BJ (cell line): ENCODE measurements around the gene DENND4B. TPM values are rescaled to one million over a fixed set of nuclear protein-coding genes. Genes with fewer than 3 reads are reported as not detected.

ENCODE experiments used
- CTCF ChIA-PET: fragments of 350-600 bp; formaldehyde crosslinking; extraction: SDS; loops from one replicate; lab custom pipeline; 2021; ENCODE audit warnings: antibody characterized with exemption, inconsistent platforms; lab: Yijun Ruan, JAX
- POLR2A ChIA-PET: fragments of 300-600 bp; sonication (Branson Sonifier 250); formaldehyde crosslinking; extraction: SDS; loops from one replicate; lab custom pipeline; 2021; ENCODE audit warnings: antibody characterized with exemption; lab: Charles Lee
- DNase-seq: peaks from one replicate; pipeline ENCODE4 v3.0.0-alpha.2; 2011; ENCODE audit warnings: low read depth
- H3K27me3 ChIP-seq: 2 replicates; pipeline ENCODE4 v1.6.0; 2011; ENCODE audit warnings: low read length; ENCODE audit not compliant: control insufficient read depth, insufficient read depth
- H3K36me3 ChIP-seq: 2 replicates; pipeline ENCODE4 v1.5.1; 2011; ENCODE audit warnings: low read length; ENCODE audit not compliant: control insufficient read depth, insufficient read depth
- H3K4me3 ChIP-seq: 2 replicates; pipeline ENCODE4 v1.5.1; 2011; ENCODE audit warnings: low read depth, mild to moderate bottlenecking, control low read depth, low read length
- polyA plus RNA-seq: library from polyadenylated mRNA; depleted of rRNA; stranded (reverse); fragments of >200 nt; gene quantifications from 2 replicates; pipeline ENCODE4 v1.2.3, GENCODE V29; 2011; rRNA removed
- small RNA-seq: library from RNA; depleted of rRNA; stranded (forward); fragments of <200 nt; gene quantifications from one replicate; pipeline ENCODE3, GENCODE V24; 2012; ENCODE audit warnings: low replicate concordance, low read depth; ENCODE audit not compliant: insufficient read length
- TF ChIP-seq, protein P1 (sequence below): IDR thresholded peaks from 2 replicates; pipeline ENCODE4 v1.5.1; 2011; ENCODE audit warnings: low read depth, mild to moderate bottlenecking, control low read depth, inconsistent platforms, low read length, moderate library complexity; ENCODE audit not compliant: insufficient read depth

Gene DENND4B
- polyA plus RNA-seq, 1 experiment = 17.6 TPM

DNA sequence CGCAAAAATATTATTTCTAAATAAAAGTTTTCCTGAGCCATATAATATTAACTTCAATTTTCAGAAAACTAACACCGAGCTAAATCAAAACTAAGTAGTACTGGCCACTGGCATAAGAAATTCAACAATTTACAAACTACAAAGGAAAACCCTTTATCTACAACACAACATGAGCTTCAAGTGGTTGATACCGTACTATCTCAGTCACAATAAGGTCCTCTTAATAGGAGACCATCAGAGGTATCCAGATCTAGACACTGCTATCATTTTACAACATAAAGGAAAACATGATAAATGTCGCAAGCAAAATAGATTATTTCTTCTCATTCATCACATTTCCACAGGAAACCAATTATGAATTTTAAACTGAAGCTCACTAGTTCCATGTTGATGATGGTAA is 63.3 kb downstream of the DENND4B start:
- TF ChIP-seq, protein P1, sequence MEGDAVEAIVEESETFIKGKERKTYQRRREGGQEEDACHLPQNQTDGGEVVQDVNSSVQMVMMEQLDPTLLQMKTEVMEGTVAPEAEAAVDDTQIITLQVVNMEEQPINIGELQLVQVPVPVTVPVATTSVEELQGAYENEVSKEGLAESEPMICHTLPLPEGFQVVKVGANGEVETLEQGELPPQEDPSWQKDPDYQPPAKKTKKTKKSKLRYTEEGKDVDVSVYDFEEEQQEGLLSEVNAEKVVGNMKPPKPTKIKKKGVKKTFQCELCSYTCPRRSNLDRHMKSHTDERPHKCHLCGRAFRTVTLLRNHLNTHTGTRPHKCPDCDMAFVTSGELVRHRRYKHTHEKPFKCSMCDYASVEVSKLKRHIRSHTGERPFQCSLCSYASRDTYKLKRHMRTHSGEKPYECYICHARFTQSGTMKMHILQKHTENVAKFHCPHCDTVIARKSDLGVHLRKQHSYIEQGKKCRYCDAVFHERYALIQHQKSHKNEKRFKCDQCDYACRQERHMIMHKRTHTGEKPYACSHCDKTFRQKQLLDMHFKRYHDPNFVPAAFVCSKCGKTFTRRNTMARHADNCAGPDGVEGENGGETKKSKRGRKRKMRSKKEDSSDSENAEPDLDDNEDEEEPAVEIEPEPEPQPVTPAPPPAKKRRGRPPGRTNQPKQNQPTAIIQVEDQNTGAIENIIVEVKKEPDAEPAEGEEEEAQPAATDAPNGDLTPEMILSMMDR = no peak
- no peaks in the 10 kb centered on the region for H3K36me3 ChIP-seq
- ChIA-PET POLR2A (no interaction called here), CTCF (interaction anchor here (0.6 to 1.5 kb wide), 3 partner anchors 9 to 60 kb away, joined by 3 to 4 read pairs (median 3); partner anchors contain the start of gene GATAD2B)
- no peaks in the 10 kb centered on the region for H3K27me3 ChIP-seq
- no peak for DNase-seq
- H3K4me3 ChIP-seq = no peak overlapping the region

DNA sequence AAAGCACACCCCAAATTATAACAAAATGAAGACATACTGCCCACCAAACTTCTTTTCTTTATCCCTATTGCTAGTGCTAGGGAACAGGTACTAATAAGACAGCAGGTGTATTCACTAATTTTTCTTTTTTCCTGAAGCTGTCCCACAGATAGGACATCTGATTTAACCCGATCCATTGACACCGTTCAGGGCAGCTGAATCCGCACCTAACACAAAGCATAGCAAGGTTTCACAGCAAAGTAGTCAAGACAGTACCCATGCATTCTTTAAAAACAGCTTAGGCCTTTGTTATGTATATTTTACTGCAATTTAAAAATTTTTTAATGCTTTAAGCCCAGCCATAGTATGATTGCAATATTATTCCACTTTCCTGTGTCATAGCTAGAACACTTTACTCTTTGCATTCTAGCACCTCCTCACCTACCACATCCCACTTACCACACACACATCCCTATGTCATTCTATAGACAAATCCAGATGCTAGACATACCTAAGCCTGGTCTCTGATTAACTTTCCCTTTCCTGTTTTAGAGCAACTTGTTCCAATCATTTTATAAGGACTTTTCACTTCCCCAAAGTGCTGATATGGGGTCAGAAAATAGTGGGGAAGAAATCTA is 64.1 kb downstream of the DENND4B start:
- Histone ChIP-seq H3K27me3 (no peaks in the 10 kb centered on the region), H3K4me3 (no peak overlapping the region), H3K36me3 (no peaks in the 10 kb centered on the region)
- ChIA-PET POLR2A (no interaction called here), CTCF (interaction anchor here (0.9 to 1.5 kb wide), 3 partner anchors 10 to 23 kb away, joined by 3 to 4 read pairs (median 3); no protein-coding TSS in a partner anchor)
- DNase-seq = no peak
- TF ChIP-seq, protein P1 = no peak

DNA sequence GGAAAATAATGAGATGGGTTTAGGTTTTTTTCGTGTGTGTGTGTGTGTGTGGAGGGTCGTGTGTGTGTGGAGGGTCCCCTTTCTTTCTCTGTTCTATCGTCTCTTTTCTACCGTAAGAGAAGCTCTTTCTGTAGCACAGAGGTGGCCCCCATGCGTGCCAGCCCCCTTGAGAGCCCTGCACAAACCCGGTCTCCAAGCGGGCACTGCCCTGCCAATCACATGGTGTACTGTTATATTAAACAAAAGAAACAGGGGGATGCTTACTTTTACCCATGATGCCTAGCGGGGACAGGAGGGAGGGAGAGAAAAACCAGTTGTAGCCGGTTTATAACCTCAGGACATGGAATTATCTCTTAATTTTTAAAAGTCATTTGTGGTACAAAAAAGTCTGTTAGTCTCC is 64.8 kb downstream of the DENND4B start:
- H3K4me3 ChIP-seq = peak overlapping the region; percentile 13; the same call in 1 of the 2 replicates
- POLR2A ChIA-PET = no interaction called here
- CTCF ChIA-PET = interaction anchor here (0.9 to 1.5 kb wide), 2 partner anchors 13 to 22 kb away, joined by 3 to 4 read pairs; no protein-coding TSS in a partner anchor
- H3K27me3 ChIP-seq = no peaks in the 10 kb centered on the region
- no peak for DNase-seq
- no peaks in the 10 kb centered on the region for H3K36me3 ChIP-seq
- TF ChIP-seq, protein P1 = no peak

- CTCF ChIA-PET = interaction anchor here (0.9 to 1.5 kb wide), 2 partner anchors 15 to 21 kb away, joined by 3 to 4 read pairs; no protein-coding TSS in a partner anchor
- TF ChIP-seq, protein P1 = no peak
- DNase-seq = peak; percentile 25
- POLR2A ChIA-PET = no interaction called here
- Histone ChIP-seq H3K27me3 (no peaks in the 10 kb centered on the region), H3K4me3 (no peak overlapping the region), H3K36me3 (no peaks in the 10 kb centered on the region)
These were observed 65.6 kb downstream of the DENND4B start for GRCh38 chr1:153880962-153881361.

DNA sequence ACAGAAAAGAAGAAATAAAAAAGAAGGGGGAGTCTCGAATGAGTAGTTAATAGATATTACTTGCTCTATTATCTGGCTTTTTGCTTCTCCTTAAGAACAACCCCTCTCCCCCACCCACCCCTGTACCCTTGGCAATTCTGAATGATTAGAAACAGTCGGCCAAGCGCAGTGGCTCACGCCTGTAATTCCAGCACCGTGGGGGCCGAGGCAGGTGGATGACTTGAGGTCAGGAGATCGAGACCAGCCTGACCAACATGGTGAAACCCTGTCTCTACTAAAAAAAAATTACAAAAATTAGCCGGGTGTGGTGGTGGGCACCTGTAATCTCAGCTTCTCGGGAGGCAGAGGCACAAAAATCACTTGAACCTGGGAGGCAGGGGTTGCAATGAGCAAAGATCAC is 66.5 kb downstream of the DENND4B start:
- no peaks in the 10 kb centered on the region for H3K36me3 ChIP-seq
- POLR2A ChIA-PET = no interaction called here
- H3K4me3 ChIP-seq = no peak overlapping the region
- DNase-seq = no peak
- H3K27me3 ChIP-seq = no peaks in the 10 kb centered on the region
- CTCF ChIA-PET = no interaction called here
- TF ChIP-seq, protein P1 = no peak

Small RNAs within 50 kb of the gene (small RNA-seq; reads per million reads assigned to genes)
- gene AL831737.1 (not detected), gene MIR6737 (not detected)

Other genes with a start within 250 kb of the DENND4B start
- 38.8 and 52.8 TPM in 2 replicates for gene INTS3, start 218.7 kb downstream of the DENND4B start, polyA plus RNA-seq
- 18.2 and 25.4 TPM in 2 replicates for gene SLC27A3, start 171.3 kb downstream of the DENND4B start, polyA plus RNA-seq
- gene GATAD2B, start 23.7 kb downstream of the DENND4B start, polyA plus RNA-seq = 3.6 and 4.4 TPM in 2 replicates
- 17.7 and 25.2 TPM in 2 replicates for gene CRTC2, start 11.9 kb upstream of the DENND4B start, polyA plus RNA-seq
- gene SLC39A1, start 16.8 kb upstream of the DENND4B start, polyA plus RNA-seq = 97.6 and 121 TPM in 2 replicates
- gene CREB3L4, start 21.2 kb upstream of the DENND4B start, polyA plus RNA-seq = 8.0 and 8.7 TPM in 2 replicates
- gene JTB, start 31.0 kb upstream of the DENND4B start, polyA plus RNA-seq = 189 and 227 TPM in 2 replicates
- 69.5 and 92.8 TPM in 2 replicates for gene RAB13, start 39.6 kb upstream of the DENND4B start, polyA plus RNA-seq
- 8,584 and 9,070 TPM in 2 replicates for gene RPS27, start 44.0 kb upstream of the DENND4B start, polyA plus RNA-seq
- not detected in 2 replicates for gene NUP210L, start 208.4 kb upstream of the DENND4B start, polyA plus RNA-seq
- gene TPM3, start 245.4 kb upstream of the DENND4B start, polyA plus RNA-seq = 275 and 376 TPM in 2 replicates